ENCODE results near the gene MACROD1. TPM values are rescaled to one million over a fixed set of nuclear protein-coding genes. Genes with fewer than 3 reads are reported as not detected.

Gene MACROD1
- total RNA-seq, 1 donor from 2014 or later = 29.6 TPM

- H3K27ac Mint-ChIP-seq (ENCODE audit: unreplicated experiment) = no peak overlapping the region
- TF ChIP-seq, protein P1, sequence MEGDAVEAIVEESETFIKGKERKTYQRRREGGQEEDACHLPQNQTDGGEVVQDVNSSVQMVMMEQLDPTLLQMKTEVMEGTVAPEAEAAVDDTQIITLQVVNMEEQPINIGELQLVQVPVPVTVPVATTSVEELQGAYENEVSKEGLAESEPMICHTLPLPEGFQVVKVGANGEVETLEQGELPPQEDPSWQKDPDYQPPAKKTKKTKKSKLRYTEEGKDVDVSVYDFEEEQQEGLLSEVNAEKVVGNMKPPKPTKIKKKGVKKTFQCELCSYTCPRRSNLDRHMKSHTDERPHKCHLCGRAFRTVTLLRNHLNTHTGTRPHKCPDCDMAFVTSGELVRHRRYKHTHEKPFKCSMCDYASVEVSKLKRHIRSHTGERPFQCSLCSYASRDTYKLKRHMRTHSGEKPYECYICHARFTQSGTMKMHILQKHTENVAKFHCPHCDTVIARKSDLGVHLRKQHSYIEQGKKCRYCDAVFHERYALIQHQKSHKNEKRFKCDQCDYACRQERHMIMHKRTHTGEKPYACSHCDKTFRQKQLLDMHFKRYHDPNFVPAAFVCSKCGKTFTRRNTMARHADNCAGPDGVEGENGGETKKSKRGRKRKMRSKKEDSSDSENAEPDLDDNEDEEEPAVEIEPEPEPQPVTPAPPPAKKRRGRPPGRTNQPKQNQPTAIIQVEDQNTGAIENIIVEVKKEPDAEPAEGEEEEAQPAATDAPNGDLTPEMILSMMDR (IDR thresholded peaks at IDR 0.05) = no peak
- H3K27me3 Mint-ChIP-seq (ENCODE audit: unreplicated experiment) = no peaks in the 10 kb centered on the region
- H3K9me3 Mint-ChIP-seq (ENCODE audit: unreplicated experiment) = no peaks in the 10 kb centered on the region
- no peak for DNase-seq (ENCODE audit: extremely low spot score, unreplicated experiment)
- no peaks in the 10 kb centered on the region for H3K36me3 Mint-ChIP-seq (ENCODE audit: unreplicated experiment)
- H3K4me1 Mint-ChIP-seq (ENCODE audit: unreplicated experiment) = no peaks in the 10 kb centered on the region
- H3K4me3 Mint-ChIP-seq (ENCODE audit: unreplicated experiment) = no peak overlapping the region
These were observed 37.5 kb downstream of the MACROD1 start for GRCh38 chr11:64128255-64129006.

GRCh38 chr11:64127267-64128072 is 38.4 kb downstream of the MACROD1 start:
- Mint-ChIP-seq H3K4me1 (ENCODE audit: unreplicated experiment) (no peaks in the 10 kb centered on the region), H3K9me3 (ENCODE audit: unreplicated experiment) (no peaks in the 10 kb centered on the region), H3K36me3 (ENCODE audit: unreplicated experiment) (no peaks in the 10 kb centered on the region), H3K4me3 (ENCODE audit: unreplicated experiment) (no peak overlapping the region), H3K27me3 (ENCODE audit: unreplicated experiment) (no peaks in the 10 kb centered on the region), H3K27ac (ENCODE audit: unreplicated experiment) (no peak overlapping the region)
- TF ChIP-seq, protein P1 (IDR thresholded peaks at IDR 0.05) = no peak
- no peak for DNase-seq (ENCODE audit: extremely low spot score, unreplicated experiment)

GRCh38 chr11:64126796-64127195 is 39.1 kb downstream of the MACROD1 start:
- H3K9me3 Mint-ChIP-seq (ENCODE audit: unreplicated experiment) = no peaks in the 10 kb centered on the region
- no peak overlapping the region for H3K27ac Mint-ChIP-seq (ENCODE audit: unreplicated experiment)
- TF ChIP-seq, protein P1 (IDR thresholded peaks at IDR 0.05) = no peak
- no peaks in the 10 kb centered on the region for H3K27me3 Mint-ChIP-seq (ENCODE audit: unreplicated experiment)
- DNase-seq (ENCODE audit: extremely low spot score, unreplicated experiment) = no peak
- no peaks in the 10 kb centered on the region for H3K36me3 Mint-ChIP-seq (ENCODE audit: unreplicated experiment)
- H3K4me1 Mint-ChIP-seq (ENCODE audit: unreplicated experiment) = peaks cover under 1% of the 10 kb centered on the region
- no peak overlapping the region for H3K4me3 Mint-ChIP-seq (ENCODE audit: unreplicated experiment)

DNA sequence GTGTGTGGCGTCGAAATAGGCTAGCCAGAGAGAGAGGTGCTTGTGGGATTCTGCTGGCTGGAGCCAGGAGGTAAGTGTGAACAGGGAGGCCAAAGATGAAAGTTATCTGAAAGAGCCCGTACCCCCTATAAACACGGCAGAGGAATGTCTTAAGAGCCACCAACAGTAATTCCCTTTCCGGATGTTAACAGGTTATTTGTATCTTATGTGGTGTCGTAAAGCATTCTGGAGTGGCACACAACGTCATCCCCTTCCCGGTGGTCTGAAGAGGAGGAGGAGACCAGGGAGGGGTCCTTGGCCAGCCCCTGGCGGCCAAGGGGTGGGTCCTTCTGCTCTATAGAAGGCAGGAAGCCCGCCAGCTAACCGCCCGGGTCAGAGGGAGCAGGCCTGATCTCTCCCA is 39.5 kb downstream of the MACROD1 start:
- Mint-ChIP-seq H3K9me3 (ENCODE audit: unreplicated experiment) (no peaks in the 10 kb centered on the region), H3K36me3 (ENCODE audit: unreplicated experiment) (no peaks in the 10 kb centered on the region), H3K27ac (ENCODE audit: unreplicated experiment) (no peak overlapping the region), H3K4me3 (ENCODE audit: unreplicated experiment) (no peak overlapping the region), H3K27me3 (ENCODE audit: unreplicated experiment) (no peaks in the 10 kb centered on the region), H3K4me1 (ENCODE audit: unreplicated experiment) (peaks cover 5% of the 10 kb centered on the region)
- DNase-seq (ENCODE audit: extremely low spot score, unreplicated experiment) = no peak
- TF ChIP-seq, protein P1 (IDR thresholded peaks at IDR 0.05) = no peak

GRCh38 chr11:64125676-64126075 is 40.2 kb downstream of the MACROD1 start:
- TF ChIP-seq, protein P1 (IDR thresholded peaks at IDR 0.05) = no peak
- Mint-ChIP-seq H3K4me3 (ENCODE audit: unreplicated experiment) (no peak overlapping the region), H3K27ac (ENCODE audit: unreplicated experiment) (no peak overlapping the region), H3K27me3 (ENCODE audit: unreplicated experiment) (no peaks in the 10 kb centered on the region), H3K9me3 (ENCODE audit: unreplicated experiment) (no peaks in the 10 kb centered on the region), H3K4me1 (ENCODE audit: unreplicated experiment) (peaks cover 6% of the 10 kb centered on the region), H3K36me3 (ENCODE audit: unreplicated experiment) (no peaks in the 10 kb centered on the region)
- no peak for DNase-seq (ENCODE audit: extremely low spot score, unreplicated experiment)

Measured in osteocyte (in vitro differentiated cells).